Stimulated activated CD8-positive, alpha-beta memory T cell treated with anti-CD3 and anti-CD28 coated beads, Interleukin-4, amount 100 ng/mL, for 24 hours (primary cell): ENCODE measurements around the gene DDB1.

Experiments
- DNase-seq: peaks from one replicate; pipeline ENCODE4 v3.0.0-alpha.2; 2020; ENCODE audit warnings: low read depth

The DDB1 gene

GRCh38 chr11:61335355-61335710 lies 2.4 kb upstream of the DDB1 start:
- no peak for DNase-seq

DNA sequence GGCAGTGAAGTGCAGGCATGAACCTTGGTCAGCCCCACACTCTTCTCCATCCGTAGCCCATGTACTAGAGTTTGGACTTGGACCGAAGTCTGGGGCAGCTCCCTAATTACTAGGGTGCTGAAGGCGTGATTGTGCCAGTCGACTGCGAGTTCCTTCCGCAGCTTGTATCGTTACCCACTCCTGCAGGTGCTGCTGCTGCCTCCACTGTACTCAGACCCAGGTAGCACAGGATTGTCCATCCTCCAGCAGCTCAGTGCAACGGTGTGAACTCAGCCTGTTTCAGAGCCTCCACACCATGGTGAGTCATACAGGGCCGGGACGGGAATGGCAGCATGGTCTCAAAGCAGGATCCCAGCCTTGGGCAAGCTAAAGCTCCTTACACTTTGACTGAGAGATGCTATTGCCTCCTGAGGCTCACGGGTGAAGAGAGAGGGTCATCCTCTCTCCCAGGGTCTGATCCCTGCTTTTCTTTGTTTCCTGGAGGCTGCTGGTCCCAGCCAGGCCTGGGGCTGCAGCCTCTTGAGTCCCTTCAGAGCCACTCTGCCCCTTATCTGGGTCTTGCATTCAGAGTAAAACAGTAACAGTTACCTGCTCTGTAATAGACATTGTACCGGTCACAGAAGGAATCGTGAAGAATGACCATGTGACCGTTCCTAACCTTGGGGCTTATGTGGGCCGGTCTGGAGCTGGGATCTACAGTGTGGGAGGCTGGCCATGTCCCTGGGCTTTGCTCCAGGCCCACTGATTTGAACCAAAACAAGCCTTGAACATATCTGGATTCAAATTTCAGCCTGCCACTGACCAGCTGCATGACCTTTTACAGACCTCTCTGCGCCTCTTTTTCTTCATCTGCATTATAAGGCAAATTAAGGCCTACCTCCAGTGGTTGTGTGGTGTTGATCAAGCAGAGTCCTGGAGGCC lies 1.8 kb upstream of the DDB1 start:
- no peak for DNase-seq

GRCh38 chr11:61333550-61334433 lies 887 bp upstream of the DDB1 start:
- DNase-seq, result no peak

- DNase-seq, result no peak
Observed at GRCh38 chr11:61332281-61332796, 566 bp downstream of the DDB1 start.

DNA sequence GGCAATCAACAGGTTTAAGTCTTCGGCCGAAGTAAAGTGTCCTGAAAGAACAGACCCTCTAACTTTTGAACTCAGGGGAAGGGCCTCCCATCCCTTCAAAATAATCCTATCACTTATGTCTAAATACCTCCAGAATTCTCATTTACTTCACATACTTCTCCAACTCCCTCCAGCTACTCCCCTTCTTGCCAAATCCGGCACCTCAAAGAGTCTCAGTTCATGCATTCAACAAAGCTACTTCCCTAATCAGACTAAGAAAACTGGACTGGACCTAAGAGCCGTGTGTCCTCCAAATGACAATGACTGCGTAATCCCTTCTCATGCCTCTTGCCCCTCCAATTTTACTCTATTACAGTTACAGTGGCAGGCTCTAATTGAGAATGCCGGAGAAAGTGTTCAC lies 1.3 kb downstream of the DDB1 start:
- DNase-seq, result no peak

- DNase-seq, result no peak
Observed at GRCh38 chr11:61329871-61330270, 3.0 kb downstream of the DDB1 start.

DNA sequence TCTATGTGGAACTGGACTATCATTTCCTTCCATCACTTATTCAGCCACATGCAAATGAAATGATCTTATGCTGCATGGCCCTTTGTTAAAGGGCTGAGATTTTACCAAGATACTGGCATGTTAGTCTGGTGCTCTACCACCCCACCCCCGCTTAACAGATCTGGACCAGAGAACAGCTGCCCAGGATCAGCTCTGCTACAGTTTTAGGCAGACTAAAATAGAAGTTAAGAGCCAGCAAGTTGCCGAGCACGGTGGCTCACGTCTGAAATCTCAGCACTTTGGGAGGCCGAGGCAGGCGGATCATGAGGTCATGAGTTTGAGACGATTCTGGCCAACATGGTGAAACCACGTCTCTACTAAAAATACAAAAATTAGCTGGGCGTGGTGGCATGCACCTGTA lies 4.6 kb downstream of the DDB1 start:
- no peak for DNase-seq

- no peak for DNase-seq
Observed at GRCh38 chr11:61327669-61328071, 5.2 kb downstream of the DDB1 start.

DNA sequence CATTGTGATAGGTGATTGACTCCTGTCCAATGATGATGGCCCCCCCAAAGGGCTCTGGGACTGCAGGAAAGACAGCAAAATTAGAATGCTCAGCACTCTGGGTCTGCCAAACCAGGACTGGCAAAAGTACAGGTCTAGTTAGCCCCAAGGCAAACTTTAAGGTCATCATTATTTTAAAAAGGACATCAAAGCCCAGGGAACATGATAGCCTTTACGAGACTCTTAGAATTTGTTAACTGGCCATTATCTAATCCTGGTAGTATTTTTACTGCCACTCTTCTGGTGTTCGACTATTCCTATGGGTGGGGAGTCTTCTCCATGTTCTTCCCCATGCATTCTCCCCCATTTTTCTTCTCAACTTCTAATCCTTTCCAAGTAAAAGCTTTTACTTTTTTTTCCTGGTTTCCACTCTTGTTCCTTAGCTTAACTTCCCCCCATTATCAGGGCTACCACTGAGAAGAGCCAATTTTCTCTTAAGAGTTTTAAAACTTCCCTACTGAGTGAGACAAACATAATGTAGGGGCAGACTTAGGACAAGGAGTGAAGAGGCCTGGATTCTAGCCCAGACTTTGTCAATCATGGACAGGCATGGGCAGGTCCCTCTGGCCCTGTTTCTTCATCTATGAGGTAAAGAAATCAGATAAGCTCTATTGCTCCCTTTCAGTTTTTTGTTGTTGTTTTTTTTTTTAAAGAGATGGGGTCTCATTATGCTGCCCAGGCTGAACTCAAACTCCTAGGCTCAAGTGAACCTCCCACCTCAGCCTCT lies 7.1 kb downstream of the DDB1 start:
- DNase-seq, result no peak

GRCh38 chr11:61315260-61315659 lies 17.6 kb downstream of the DDB1 start:
- DNase-seq, result no peak

DNA sequence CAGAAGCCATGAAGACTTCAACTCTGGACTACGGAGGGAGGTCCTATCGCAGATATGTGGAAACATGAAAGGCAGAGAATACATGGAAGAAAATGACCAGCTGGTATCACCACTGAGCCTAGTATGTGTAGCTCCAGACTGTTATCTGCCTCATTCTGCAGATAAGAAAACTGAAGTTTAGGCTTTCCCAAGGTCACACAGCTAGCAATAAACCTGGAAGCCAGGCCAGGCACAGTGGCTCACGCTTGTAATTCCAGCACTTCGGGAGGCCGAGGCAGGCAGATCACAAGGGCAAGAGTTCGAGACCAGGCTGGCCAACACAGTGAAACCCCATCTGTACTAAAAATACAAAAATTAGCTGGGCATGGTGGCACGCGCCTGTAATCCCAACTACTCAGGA lies 22.2 kb downstream of the DDB1 start:
- DNase-seq, result no peak

DNA sequence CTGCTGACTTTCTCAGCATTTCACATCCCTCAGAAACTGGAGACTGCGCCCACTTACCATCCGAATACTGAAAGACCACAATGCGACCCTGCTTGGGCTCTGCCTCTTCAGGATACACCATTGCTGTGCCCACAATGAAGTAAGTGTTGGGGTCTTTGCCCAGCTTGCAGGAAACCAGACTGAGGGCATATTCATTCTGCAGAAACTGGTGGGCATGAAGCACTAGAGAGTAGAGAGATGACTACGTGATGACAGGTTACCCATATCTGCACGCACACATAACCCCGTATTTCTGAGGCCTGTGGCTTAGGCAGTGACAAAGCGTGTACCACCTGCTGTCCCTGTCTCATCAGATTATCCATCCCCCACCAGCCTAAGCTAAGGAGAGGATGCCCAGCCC lies 23.2 kb downstream of the DDB1 start:
- DNase-seq, result no peak

DNA sequence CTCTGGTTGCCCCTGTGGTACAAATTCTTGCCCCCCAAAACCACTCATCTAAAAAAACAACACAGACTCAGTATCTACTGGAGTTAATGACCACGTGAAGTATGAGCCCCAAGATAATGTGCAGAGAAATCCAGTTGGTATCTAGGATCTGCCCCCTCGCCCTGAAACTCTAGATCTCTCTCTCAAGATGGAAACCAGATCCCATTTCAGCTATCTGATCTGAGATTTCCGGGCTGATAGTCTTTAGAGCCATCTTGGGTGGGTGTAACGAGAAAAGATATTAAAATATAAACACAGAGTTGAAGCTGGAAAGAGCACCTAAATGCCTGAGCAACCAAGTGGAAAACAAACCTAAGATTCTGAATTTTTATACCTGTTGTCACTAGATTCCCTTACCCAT lies 23.8 kb downstream of the DDB1 start:
- no peak for DNase-seq

DNA sequence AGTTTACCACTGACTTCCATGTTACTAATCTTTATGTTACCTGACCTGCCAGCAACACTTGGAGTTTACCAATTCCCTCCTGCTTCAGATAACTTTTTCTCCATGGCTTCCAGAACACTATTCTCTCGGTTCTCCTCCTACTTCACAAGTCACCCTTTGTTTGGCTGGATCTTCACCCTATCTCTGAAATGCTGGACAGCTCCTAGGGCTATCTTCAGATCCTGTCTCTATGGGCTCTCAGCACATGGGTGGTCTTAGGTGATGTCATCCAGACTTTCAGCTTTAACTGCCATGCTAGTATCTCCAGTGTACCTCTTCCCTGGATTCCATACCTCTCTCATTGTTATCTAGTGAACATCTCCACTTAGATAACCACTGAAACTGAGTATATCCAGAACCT lies 25.6 kb downstream of the DDB1 start:
- no peak for DNase-seq

- no peak for DNase-seq
Observed at GRCh38 chr11:61306221-61306620, 26.7 kb downstream of the DDB1 start.

GRCh38 chr11:61305417-61305816 lies 27.5 kb downstream of the DDB1 start:
- DNase-seq, result no peak

- no peak for DNase-seq
Observed at GRCh38 chr11:61303725-61304124, 29.2 kb downstream of the DDB1 start.

DNA sequence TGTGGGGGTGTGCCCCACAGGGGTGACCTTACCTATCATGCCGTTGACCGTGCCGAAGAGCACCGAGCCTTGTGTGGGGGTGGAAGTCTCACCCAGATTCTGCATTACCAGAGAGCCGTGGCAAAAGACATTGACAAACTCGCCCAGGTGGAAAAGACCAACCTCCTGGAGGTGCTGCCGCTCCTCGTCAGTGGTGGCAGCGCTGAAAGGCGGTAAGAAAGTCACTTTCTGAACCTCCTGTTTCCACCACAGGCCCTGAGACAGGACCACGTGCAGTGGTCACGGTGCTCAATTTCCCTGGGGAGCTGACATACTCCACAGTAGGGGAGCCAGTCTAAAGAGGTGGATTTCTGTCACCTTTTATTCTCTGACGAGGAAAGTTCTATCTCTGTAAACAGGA lies 30.4 kb downstream of the DDB1 start:
- DNase-seq, result no peak

DNA sequence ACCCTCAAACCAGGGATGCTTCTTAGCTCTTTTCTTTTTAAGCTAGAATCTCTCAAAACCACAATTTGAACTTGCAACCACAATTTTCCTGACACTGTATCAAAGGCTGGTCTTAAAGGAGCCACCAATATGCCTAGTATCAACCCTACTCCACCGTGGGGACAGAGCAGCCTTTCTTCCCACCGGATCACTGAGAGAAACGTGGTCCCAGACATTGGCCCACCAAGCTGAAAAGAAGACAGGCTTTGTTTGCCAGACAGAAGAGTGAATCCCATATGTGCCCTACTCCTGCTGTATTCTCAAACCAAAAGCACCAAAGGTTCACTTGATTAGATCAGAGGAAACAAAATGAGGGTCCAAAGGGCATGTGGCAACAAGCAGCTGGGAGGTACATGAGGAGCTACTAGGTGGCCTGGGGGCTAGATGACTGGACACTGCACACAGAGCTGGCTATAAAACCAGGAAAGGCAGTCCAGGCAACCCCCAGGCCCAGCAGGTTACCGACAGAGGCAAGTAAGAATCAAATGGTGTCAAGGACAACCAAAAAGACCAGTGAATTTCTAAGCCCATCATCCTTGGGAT lies 34.2 kb downstream of the DDB1 start:
- DNase-seq, result no peak

- DNase-seq, result no peak
Observed at GRCh38 chr11:61297746-61298145, 35.2 kb downstream of the DDB1 start.

DNA sequence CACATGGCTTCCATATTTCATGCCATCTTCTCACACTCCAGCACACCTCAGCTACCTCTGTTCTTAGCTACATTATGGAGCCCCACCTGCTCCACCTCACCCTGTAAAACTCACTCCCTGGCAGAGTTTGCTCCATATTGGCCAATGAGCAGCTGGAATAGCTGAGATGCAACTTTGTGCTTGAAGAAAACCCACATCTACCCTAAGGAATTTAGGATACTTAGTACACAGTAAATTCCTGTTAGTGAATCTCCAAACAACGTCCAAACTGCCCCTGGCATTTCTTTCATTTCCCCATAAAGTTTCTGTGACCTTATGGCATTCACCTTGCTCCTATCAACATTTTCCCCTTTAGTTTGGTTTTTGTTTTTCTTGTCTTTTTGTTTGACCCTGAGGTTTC lies 35.6 kb downstream of the DDB1 start:
- no peak for DNase-seq

- DNase-seq, result no peak
Observed at GRCh38 chr11:61295596-61295926, 37.3 kb downstream of the DDB1 start.
